ENCODE data around the gene KRTAP13-2. TPM values are rescaled to one million over a fixed set of nuclear protein-coding genes. Genes with fewer than 3 reads are reported as not detected.
A peak's percentile ranks its signal among the peaks of the same experiment; 100 is the strongest.

Gene KRTAP13-2, protein sequence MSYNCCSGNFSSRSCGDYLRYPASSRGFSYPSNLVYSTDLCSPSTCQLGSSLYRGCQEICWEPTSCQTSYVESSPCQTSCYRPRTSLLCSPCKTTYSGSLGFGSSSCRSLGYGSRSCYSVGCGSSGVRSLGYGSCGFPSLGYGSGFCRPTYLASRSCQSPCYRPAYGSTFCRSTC
- not detected in 2 replicates for total RNA-seq (2014; rRNA removed; shearing (Covaris generic))

GRCh38 chr21:30372139-30372770, at the start of gene KRTAP13-2:
KRTAP13-2 (minus strand) TSS chr21:30372271; CDS start chr21:30372213, 58 bp downstream.
- no peak within 1 kb of the TSS for H3K27ac ChIP-seq
- no peaks in the 10 kb centered on the region for H3K9me3 ChIP-seq (replicated peaks)
- H3K4me1 ChIP-seq (replicated peaks) = no peaks in the 10 kb centered on the region
- H3K36me3 ChIP-seq = no peaks in the 10 kb centered on the region
- H3K27me3 ChIP-seq (replicated peaks) = no peaks in the 10 kb centered on the region
- no peak for DNase-seq (ENCODE audit: low read depth in 1 of 2, low spot score in 2 of 2)
- H3K4me3 ChIP-seq = no peak within 1 kb of the TSS

DNA sequence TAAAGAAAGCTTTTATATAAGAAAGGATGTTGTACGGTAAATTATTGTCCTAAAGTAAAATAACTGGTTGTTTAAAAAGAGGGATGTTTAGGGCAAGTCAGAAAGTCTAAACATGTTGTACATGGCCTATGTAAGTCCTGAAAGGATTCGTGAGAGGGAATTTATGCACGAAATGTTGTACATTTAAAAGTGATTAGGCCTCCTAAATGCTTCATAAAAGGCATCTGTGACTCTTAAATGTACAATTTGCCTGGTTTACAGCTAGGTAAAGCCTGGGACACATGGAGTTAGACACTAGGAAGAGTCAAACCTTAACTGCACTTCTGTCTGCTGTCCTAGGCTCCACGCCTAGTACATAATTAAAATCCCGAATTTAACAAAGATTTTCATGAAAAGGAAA, 43.9 kb upstream of the KRTAP13-2 start:
- no peaks in the 10 kb centered on the region; the same call in 1 of the 2 replicates for H3K27me3 ChIP-seq (replicated peaks)
- H3K27ac ChIP-seq = no peak overlapping the region
- no peak for DNase-seq (ENCODE audit: low read depth in 1 of 2, low spot score in 2 of 2)
- H3K9me3 ChIP-seq (replicated peaks) = no peaks in the 10 kb centered on the region
- no peaks in the 10 kb centered on the region for H3K4me1 ChIP-seq (replicated peaks)
- no peak overlapping the region for H3K4me3 ChIP-seq
- H3K36me3 ChIP-seq = no peaks in the 10 kb centered on the region

DNA sequence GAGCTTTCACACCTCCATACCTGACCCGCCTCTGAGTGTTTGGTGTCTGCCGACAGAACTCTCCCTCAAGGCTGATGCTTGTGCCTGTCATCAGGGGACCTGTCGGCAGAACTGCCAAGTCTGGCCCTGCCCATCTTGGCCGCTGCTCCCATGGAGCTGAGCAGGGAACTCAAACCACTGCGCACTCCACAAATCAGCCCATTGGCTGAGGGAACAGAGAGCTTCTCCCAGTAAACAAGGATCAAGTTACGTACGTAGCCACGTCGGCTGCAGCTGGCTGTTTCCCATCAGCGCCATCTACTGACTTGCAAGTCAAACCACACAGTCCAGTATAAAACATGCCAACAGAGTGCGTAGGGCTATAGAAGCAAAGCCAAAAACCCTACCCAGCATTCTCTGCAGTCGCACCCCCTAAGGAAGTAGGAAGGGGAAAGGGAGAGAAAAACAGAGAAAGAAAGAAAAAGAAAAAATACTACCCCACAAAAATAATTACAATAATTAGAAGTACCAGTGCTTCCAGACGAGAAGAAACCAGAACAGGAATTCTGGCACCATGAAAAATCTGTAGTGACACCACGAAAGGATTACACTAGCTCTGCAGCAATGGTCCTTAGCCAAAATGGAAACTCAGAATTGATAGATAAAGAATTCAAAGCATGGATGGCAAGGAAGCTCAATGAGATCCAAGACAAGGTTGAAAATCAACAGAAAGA, 36.9 kb upstream of the KRTAP13-2 start:
- H3K27me3 ChIP-seq (replicated peaks) = no peaks in the 10 kb centered on the region
- no peaks in the 10 kb centered on the region for H3K9me3 ChIP-seq (replicated peaks)
- no peak overlapping the region for H3K27ac ChIP-seq
- H3K36me3 ChIP-seq = no peaks in the 10 kb centered on the region
- H3K4me1 ChIP-seq (replicated peaks) = no peaks in the 10 kb centered on the region; the same call in 1 of the 2 replicates
- DNase-seq (ENCODE audit: low read depth in 1 of 2, low spot score in 2 of 2) = peak; percentile 6 to 50
- H3K4me3 ChIP-seq = no peak overlapping the region

GRCh38 chr21:30395731-30396130, 23.7 kb upstream of the KRTAP13-2 start, which contains the start of gene KRTAP13-1:
KRTAP13-1 (plus strand) TSS chr21:30396031; CDS start chr21:30396087, 56 bp downstream.
- H3K9me3 ChIP-seq (replicated peaks) = no peaks in the 10 kb centered on the region
- H3K27ac ChIP-seq = no peak within 1 kb of the TSS
- no peak for DNase-seq (ENCODE audit: low read depth in 1 of 2, low spot score in 2 of 2)
- H3K27me3 ChIP-seq (replicated peaks) = no peaks in the 10 kb centered on the region
- H3K4me1 ChIP-seq (replicated peaks) = no peaks in the 10 kb centered on the region
- H3K36me3 ChIP-seq = no peaks in the 10 kb centered on the region
- H3K4me3 ChIP-seq = no peak within 1 kb of the TSS

- Histone ChIP-seq H3K27me3 (replicated peaks) (no peaks in the 10 kb centered on the region), H3K4me1 (replicated peaks) (no peaks in the 10 kb centered on the region), H3K9me3 (replicated peaks) (no peaks in the 10 kb centered on the region), H3K27ac (no peak overlapping the region), H3K36me3 (no peaks in the 10 kb centered on the region), H3K4me3 (no peak overlapping the region)
- DNase-seq (ENCODE audit: low read depth in 1 of 2, low spot score in 2 of 2) = no peak
These were observed 19.5 kb upstream of the KRTAP13-2 start for GRCh38 chr21:30391492-30392025.

GRCh38 chr21:30382201-30382600, 10.1 kb upstream of the KRTAP13-2 start:
- Histone ChIP-seq H3K4me3 (no peak overlapping the region), H3K36me3 (no peaks in the 10 kb centered on the region)

DNA sequence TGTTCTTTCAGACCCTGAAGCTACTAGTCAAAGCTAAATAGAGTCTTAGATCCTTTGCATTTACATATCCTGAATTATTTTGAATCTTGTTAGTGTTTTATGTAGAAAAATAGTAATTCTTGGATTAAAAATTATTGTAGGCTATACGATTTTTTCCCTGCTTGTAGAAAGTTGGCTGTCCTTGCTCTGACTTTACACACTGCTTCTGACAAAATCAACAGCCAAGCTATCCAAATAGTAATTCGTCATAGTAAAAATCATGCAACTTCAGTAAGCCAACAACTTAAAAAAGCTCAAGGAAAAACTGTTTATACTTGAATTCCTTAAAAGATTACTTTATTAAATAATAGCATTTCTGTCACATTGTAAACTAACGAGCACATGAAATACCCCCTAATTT, 16.2 kb downstream of the KRTAP13-2 start:
- Histone ChIP-seq H3K27me3 (replicated peaks) (no peaks in the 10 kb centered on the region), H3K4me1 (replicated peaks) (no peaks in the 10 kb centered on the region), H3K9me3 (replicated peaks) (no peaks in the 10 kb centered on the region), H3K27ac (no peak overlapping the region), H3K4me3 (no peak overlapping the region), H3K36me3 (no peaks in the 10 kb centered on the region)
- no peak for DNase-seq (ENCODE audit: low read depth in 1 of 2, low spot score in 2 of 2)

More at GRCh38 chr21:30382201-30382600, 10.1 kb upstream of the KRTAP13-2 start:
- H3K9me3 ChIP-seq (replicated peaks) = no peaks in the 10 kb centered on the region
- no peak for DNase-seq (ENCODE audit: low read depth in 1 of 2, low spot score in 2 of 2)
- H3K27ac ChIP-seq = no peak overlapping the region
- H3K4me1 ChIP-seq (replicated peaks) = no peaks in the 10 kb centered on the region
- H3K27me3 ChIP-seq (replicated peaks) = no peaks in the 10 kb centered on the region

DNA sequence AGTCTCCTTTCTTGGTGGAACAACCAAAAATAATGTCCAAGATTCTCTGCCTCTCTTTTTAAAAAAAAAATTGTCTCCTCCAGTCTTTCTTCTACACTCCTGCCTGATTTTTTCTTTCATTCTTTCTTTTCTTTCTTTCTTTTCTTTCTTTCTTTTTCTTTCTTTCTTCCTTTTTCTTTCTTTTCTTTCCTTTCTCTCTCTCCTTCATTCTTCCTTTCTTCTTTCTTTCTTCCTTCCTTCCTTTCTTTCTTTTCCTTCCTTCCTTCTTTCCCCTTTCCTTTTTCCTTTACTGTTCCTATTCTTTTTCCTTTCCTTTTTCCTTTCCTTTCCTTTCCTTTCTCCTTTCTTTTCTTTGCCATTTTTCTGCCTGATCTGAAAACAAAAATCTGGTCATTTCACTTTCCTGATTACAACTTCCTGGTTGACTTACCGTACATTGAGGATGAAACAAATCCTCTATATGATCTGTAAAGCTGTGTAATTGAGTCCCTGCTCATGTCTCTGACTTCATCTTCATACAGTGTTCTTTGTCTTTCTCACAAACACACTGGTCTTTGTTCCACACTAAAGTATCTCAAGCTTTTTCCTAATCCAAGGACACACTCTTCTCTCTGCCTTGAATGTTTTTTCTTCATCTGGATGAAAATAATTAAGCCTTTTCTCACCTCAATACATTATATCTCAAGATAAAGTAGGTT, 17.6 kb downstream of the KRTAP13-2 start:
- Histone ChIP-seq H3K27ac (no peak overlapping the region), H3K27me3 (replicated peaks) (no peaks in the 10 kb centered on the region), H3K36me3 (no peaks in the 10 kb centered on the region), H3K4me3 (no peak overlapping the region), H3K9me3 (replicated peaks) (no peaks in the 10 kb centered on the region), H3K4me1 (replicated peaks) (no peaks in the 10 kb centered on the region)
- no peak for DNase-seq (ENCODE audit: low read depth in 1 of 2, low spot score in 2 of 2)

DNA sequence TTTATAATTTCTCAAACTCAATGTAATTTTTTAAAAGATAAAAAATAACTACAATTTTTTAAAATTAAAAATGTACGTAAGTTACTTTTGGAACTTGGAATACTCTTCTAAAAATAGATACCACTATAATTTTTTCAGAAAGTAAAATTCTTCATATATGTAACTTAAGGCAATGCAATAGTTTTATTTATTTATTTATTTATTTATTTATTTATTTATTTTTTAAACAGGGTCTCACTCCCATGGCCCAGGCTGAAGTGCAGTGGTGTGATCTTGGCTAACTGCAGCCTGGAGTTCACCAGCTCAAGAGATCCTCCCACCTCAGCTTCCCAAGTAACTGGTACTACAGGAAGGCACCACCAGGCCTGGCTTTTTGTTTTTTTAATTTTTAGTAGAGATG, 20.5 kb downstream of the KRTAP13-2 start:
- Histone ChIP-seq H3K36me3 (no peaks in the 10 kb centered on the region), H3K9me3 (replicated peaks) (no peaks in the 10 kb centered on the region)

DNA sequence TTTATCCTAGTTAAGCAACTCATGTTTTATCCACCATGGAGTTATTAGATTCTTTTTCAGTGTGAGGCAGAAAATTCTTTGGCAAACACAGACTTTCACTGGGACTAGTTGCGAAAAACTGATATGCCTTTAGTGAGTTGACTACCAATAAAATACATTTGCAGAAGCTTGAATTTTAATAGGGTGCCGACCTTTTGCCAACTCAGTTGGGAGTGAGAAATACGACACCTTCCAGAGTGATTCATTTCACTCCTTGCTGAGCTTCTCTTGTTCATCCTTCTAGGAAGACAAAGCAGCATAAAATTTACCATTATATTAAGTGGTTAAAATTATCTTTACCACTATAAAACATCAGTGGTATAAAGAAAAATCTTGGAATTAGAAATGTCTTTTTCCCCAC, 22.5 kb downstream of the KRTAP13-2 start:
- no peak overlapping the region for H3K27ac ChIP-seq
- H3K27me3 ChIP-seq (replicated peaks) = no peaks in the 10 kb centered on the region
- no peak for DNase-seq (ENCODE audit: low read depth in 1 of 2, low spot score in 2 of 2)
- no peaks in the 10 kb centered on the region for H3K9me3 ChIP-seq (replicated peaks)
- no peak overlapping the region for H3K4me3 ChIP-seq
- no peaks in the 10 kb centered on the region for H3K36me3 ChIP-seq
- H3K4me1 ChIP-seq (replicated peaks) = no peaks in the 10 kb centered on the region

More for the DNA sequence above, 20.5 kb downstream of the KRTAP13-2 start:
- DNase-seq (ENCODE audit: low read depth in 1 of 2, low spot score in 2 of 2) = no peak
- H3K27ac ChIP-seq = no peak overlapping the region
- no peaks in the 10 kb centered on the region for H3K27me3 ChIP-seq (replicated peaks)
- H3K4me3 ChIP-seq = no peak overlapping the region
- H3K4me1 ChIP-seq (replicated peaks) = no peaks in the 10 kb centered on the region

- no peaks in the 10 kb centered on the region for H3K36me3 ChIP-seq
- no peak for DNase-seq (ENCODE audit: low read depth in 1 of 2, low spot score in 2 of 2)
- H3K4me3 ChIP-seq = no peak within 1 kb of the TSS
- H3K27ac ChIP-seq = no peak within 1 kb of the TSS
- no peaks in the 10 kb centered on the region for H3K27me3 ChIP-seq (replicated peaks)
- no peaks in the 10 kb centered on the region for H3K9me3 ChIP-seq (replicated peaks)
- H3K4me1 ChIP-seq (replicated peaks) = no peaks in the 10 kb centered on the region
These were observed 23.6 kb downstream of the KRTAP13-2 start, which contains the start of gene KRTAP23-1 for GRCh38 chr21:30348506-30348905. KRTAP23-1 (minus strand) TSS chr21:30348606; CDS start chr21:30348606, 0 bp downstream.

GRCh38 chr21:30345014-30345413, 27.1 kb downstream of the KRTAP13-2 start:
- Histone ChIP-seq H3K9me3 (replicated peaks) (no peaks in the 10 kb centered on the region), H3K27me3 (replicated peaks) (no peaks in the 10 kb centered on the region), H3K27ac (no peak overlapping the region), H3K4me1 (replicated peaks) (no peaks in the 10 kb centered on the region), H3K36me3 (no peaks in the 10 kb centered on the region), H3K4me3 (no peak overlapping the region)
- no peak for DNase-seq (ENCODE audit: low read depth in 1 of 2, low spot score in 2 of 2)

DNA sequence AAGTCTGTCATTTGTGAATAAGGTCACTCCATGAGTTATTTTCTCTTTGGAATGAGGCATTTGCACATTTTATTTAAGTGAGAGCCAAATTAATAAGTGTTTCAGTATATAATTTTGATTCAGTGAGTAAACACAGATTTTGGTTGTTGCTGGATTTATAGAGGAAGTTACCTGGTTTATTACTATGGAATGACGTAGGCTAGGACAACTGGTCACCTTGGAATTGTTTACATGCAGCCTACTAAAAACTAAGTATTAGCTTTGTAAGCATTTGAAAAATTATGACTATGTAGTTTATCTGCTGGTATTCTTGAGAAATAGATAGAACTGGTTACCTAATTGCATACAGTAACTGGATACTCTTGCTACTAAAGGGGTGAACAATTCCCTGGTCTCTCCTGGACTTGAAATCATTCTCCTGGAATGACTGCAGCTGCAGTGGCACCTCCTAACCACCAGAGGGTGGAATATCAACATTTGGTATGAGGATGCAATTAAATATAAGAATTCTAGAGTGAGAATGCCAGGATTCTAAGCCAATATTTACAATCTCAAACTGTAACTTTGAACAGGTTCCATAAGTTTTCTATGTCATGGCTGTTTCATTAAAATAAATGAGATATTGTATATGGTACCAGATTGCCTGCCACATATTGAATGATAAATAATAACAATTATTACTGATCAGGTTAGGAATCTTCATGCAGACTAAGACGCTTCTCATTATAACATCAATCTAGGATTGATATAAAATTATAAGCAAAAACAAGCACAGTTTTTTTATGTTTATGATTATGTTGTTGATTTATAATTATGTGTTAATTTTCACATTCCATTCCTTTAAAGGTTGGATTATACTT, 31.1 kb downstream of the KRTAP13-2 start:
- Histone ChIP-seq H3K27ac (no peak overlapping the region), H3K27me3 (replicated peaks) (no peaks in the 10 kb centered on the region), H3K4me1 (replicated peaks) (no peaks in the 10 kb centered on the region), H3K9me3 (replicated peaks) (no peaks in the 10 kb centered on the region), H3K4me3 (no peak overlapping the region), H3K36me3 (no peaks in the 10 kb centered on the region)
- peak in 1 of 2 experiments; percentile 20 for DNase-seq (ENCODE audit: low read depth in 1 of 2, low spot score in 2 of 2)

Measured in SJSA1 (cell line).